GM12878 (cell line): Measurements from ENCODE around the gene PTX4. TPM values are rescaled to one million over a fixed set of nuclear protein-coding genes. Genes with fewer than 3 reads are reported as not detected.

ENCODE experiments used
- BCL11A ChIP-seq: IDR thresholded peaks from 2 replicates; pipeline ENCODE4 v1.6.1; 2011; ENCODE audit warnings: low read depth, low read length
- REST ChIP-seq: IDR thresholded peaks from 2 replicates; pipeline ENCODE4 v1.6.1; 2012; ENCODE audit warnings: mild to moderate bottlenecking, low read depth, low read length
- ZBTB4 ChIP-seq: fragments of 450-650 bp; formaldehyde crosslinking; IDR thresholded peaks from 2 replicates; pipeline ENCODE4 v1.4.0; 2022; ENCODE audit warnings: mild to moderate bottlenecking, moderate library complexity
- polyA plus RNA-seq, 11 experiments: library from polyadenylated mRNA; depleted of rRNA in 4 of 11; unstranded in 6 of 11; stranded (reverse) in 5 of 11; fragments of >200 nt; fragmentation: Nextera tagmentation in 4 of 11; fragmentation: Illumina TruSeq in 1 of 11; extraction: Ambion mirVana in 4 of 11; extraction: Trizol in 1 of 11; gene quantifications; 1 replicate in 1 of 11; 2 replicates in 10 of 11; pipeline versions ENCODE4 v1.2.1 to v1.2.3, GENCODE V29; 2011 to 2016; ENCODE audit warnings: inconsistent platforms in 2 of 11, missing spikeins in 2 of 11, low read depth in 1 of 11
- total RNA-seq, 4 experiments: library from RNA; depleted of rRNA in 3 of 4; stranded (reverse); fragments of >200 nt in 3 of 4; fragmentation: Illumina TruSeq in 1 of 4; extraction: Trizol in 1 of 4; gene quantifications; 2 replicates each; pipeline versions ENCODE4 v1.2.1 to v1.2.3, GENCODE V29; 2013 to 2021

Gene PTX4
- total and polyA plus RNA-seq, 10 of the 15 experiments (the other 5 are each of a cell fraction or from before 2014, with no cell fraction given): not detected

- TF ChIP-seq ZBTB4 (CRISPR knock-in tag) (no peak), BCL11A (no peak), REST (no peak)
Measured at GRCh38 chr16:1455190-1456171, 33.3 kb downstream of the PTX4 start (continued).
